Liver (tissue), 9 donors: ENCODE measurements around the gene ADRA2C. TPM values are rescaled to one million over a fixed set of nuclear protein-coding genes. Genes with fewer than 3 reads are reported as not detected.

Source experiments
- DNase-seq: peaks from one replicate; pipeline ENCODE4 v3.0.0-alpha.2; 2017; ENCODE audit warnings: low spot score
- H3K27ac ChIP-seq, 2 donors: one replicate each; pipeline ENCODE4 v1.7.0; 2013; ENCODE audit warnings: inconsistent platforms in 2 of 2, low read length in 2 of 2, control low read depth in 1 of 2, low read depth in 1 of 2, mild to moderate bottlenecking in 1 of 2
- H3K27me3 ChIP-seq, 4 donors: one replicate each; pipeline versions ENCODE4 v1.6.1 to v1.7.0; 2013; ENCODE audit warnings: low read length in 3 of 4, inconsistent platforms in 1 of 4, mild to moderate bottlenecking in 1 of 4, moderate library complexity in 1 of 4; ENCODE audit not compliant: control insufficient read depth in 4 of 4, insufficient read depth in 4 of 4
- H3K36me3 ChIP-seq, 4 donors: one replicate each; pipeline versions ENCODE4 v1.6.1 to v1.7.0; 2013; ENCODE audit warnings: low read length in 3 of 4, mild to moderate bottlenecking in 3 of 4, low read depth in 1 of 4, moderate library complexity in 1 of 4; ENCODE audit not compliant: control insufficient read depth in 4 of 4, insufficient read depth in 3 of 4
- H3K4me1 ChIP-seq, 4 donors: one replicate each; pipeline versions ENCODE4 v1.6.1 to v1.7.0; 2013; ENCODE audit warnings: low read length in 3 of 4, mild to moderate bottlenecking in 3 of 4, moderate library complexity in 1 of 4; ENCODE audit not compliant: control insufficient read depth in 4 of 4, insufficient read depth in 4 of 4
- H3K4me3 ChIP-seq, 3 donors: one replicate each; pipeline versions ENCODE4 v1.6.1 to v1.7.0; 2013; ENCODE audit warnings: low read length in 3 of 3, control low read depth in 1 of 3, low read depth in 1 of 3, mild to moderate bottlenecking in 1 of 3
- H3K9ac ChIP-seq, 2 donors: one replicate each; pipeline ENCODE4 v1.7.0; 2013; ENCODE audit warnings: low read length in 2 of 2, mild to moderate bottlenecking in 2 of 2, moderate library complexity in 2 of 2, control low read depth in 1 of 2, low read depth in 1 of 2
- H3K9me3 ChIP-seq, 4 donors: one replicate each; pipeline versions ENCODE4 v1.6.1 to v1.7.0; 2013; ENCODE audit warnings: low read length in 3 of 4; ENCODE audit not compliant: control insufficient read depth in 4 of 4
- ATF3 ChIP-seq: IDR thresholded peaks from 2 replicates; pipeline ENCODE4 v1.6.1; 2016; ENCODE audit warnings: antibody characterized with exemption
- FOXA1 ChIP-seq: IDR thresholded peaks from 2 replicates; pipeline ENCODE4 v1.6.1; 2016; ENCODE audit warnings: antibody characterized with exemption
- FOXA2 ChIP-seq: IDR thresholded peaks from 2 replicates; pipeline ENCODE4 v1.6.1; 2016; ENCODE audit warnings: antibody characterized with exemption
- GABPA ChIP-seq, 2 donors: IDR thresholded peaks in 1 of 2; conservative IDR thresholded peaks in 1 of 2; 2 replicates each; pipeline ENCODE4 v1.6.1; 2016; ENCODE audit warnings: antibody characterized with exemption in 2 of 2, mild to moderate bottlenecking in 1 of 2, moderate library complexity in 1 of 2
- HNF4A ChIP-seq, 2 donors: conservative IDR thresholded peaks; 2 replicates each; pipeline ENCODE4 v1.6.1; 2016; ENCODE audit warnings: antibody characterized with exemption in 2 of 2, mild to moderate bottlenecking in 2 of 2
- JUND ChIP-seq, 2 donors: IDR thresholded peaks; 2 replicates each; pipeline ENCODE4 v1.6.1; 2016; ENCODE audit warnings: antibody characterized with exemption in 2 of 2
- MAX ChIP-seq: IDR thresholded peaks from 2 replicates; pipeline ENCODE4 v1.6.1; 2016; ENCODE audit warnings: antibody characterized with exemption
- RXRA ChIP-seq, 2 donors: IDR thresholded peaks; 2 replicates each; pipeline ENCODE4 v1.6.1; 2017 to 2018; ENCODE audit warnings: antibody characterized with exemption in 2 of 2, mild to moderate bottlenecking in 1 of 2
- SP1 ChIP-seq: IDR thresholded peaks from 2 replicates; pipeline ENCODE4 v1.6.1; 2018; ENCODE audit warnings: antibody characterized with exemption, mild to moderate bottlenecking
- TAF1 ChIP-seq: conservative IDR thresholded peaks from 2 replicates; pipeline ENCODE4 v1.6.1; 2016; ENCODE audit warnings: antibody characterized with exemption, mild to moderate bottlenecking
- YY1 ChIP-seq: IDR thresholded peaks from 2 replicates; pipeline ENCODE4 v1.6.1; 2016; ENCODE audit warnings: antibody characterized with exemption, mild to moderate bottlenecking
- WGBS: extraction: QIAGEN DNeasy Blood & Tissue Kit; methylation state at CpG from one replicate; pipeline ENCODE4 v1.1.7; 2013; 5-methylcytosine and 5-hydroxymethylcytosine counted together
- polyA plus RNA-seq, 2 donors: library from polyadenylated mRNA; stranded (reverse) in 1 of 2; unstranded in 1 of 2; fragments of 200-250 nt in 1 of 2; fragments of >200 nt in 1 of 2; fragmentation: Nextera tagmentation in 1 of 2; extraction: Ambion mirVana in 1 of 2; gene quantifications; one replicate each; pipeline versions ENCODE4 v1.2.1 to v1.2.3, GENCODE V29; 2013 to 2015
- total RNA-seq, 2 donors: library from RNA; depleted of rRNA; stranded (reverse); fragments of >200 nt; gene quantifications; one replicate each; pipeline ENCODE4 v1.2.3, GENCODE V29; 2014
- TF ChIP-seq, protein P1 (sequence below): IDR thresholded peaks from 2 replicates; pipeline ENCODE4 v1.6.1; 2016; ENCODE audit warnings: antibody characterized with exemption, mild to moderate bottlenecking
- TF ChIP-seq, protein P2 (sequence below): fragments of 150-350 bp; IDR thresholded peaks from 2 replicates; pipeline ENCODE4 v1.5.1; 2017; ENCODE audit warnings: improper control_type of control experiment, low read depth, low read length; ENCODE audit not compliant: missing input control
- donor health status: healthy.
- donor health status: healthy.
- donor health status: healthy.
- donor health status: healthy.
- donor health status: healthy.

ADRA2C gene
- total and polyA plus RNA-seq, 4 donors, result 0.19 to 1.1 (median 0.28) TPM; not detected in 1

- 81% methylated on average over 17 of the region's 17 CpGs for WGBS
- H3K27me3 ChIP-seq, result peaks cover 0 to 5% (median 0%) of the 10 kb centered on the region in 4 donors
These were observed 35.6 kb upstream of the ADRA2C start for GRCh38 chr4:3730422-3731190.

GRCh38 chr4:3732076-3733028 is 33.8 kb upstream of the ADRA2C start:
- Histone ChIP-seq H3K4me3 (no peak overlapping the region), H3K4me1 (no peaks in the 10 kb centered on the region), H3K36me3 (no peaks in the 10 kb centered on the region), H3K27me3 (peaks cover 0 to 5% (median 0%) of the 10 kb centered on the region in 4 donors), H3K27ac (no peak overlapping the region), H3K9me3 (no peaks in the 10 kb centered on the region), H3K9ac (no peak overlapping the region)
- no peak for DNase-seq
- WGBS, result 78% methylated on average over 31 of the region's 31 CpGs
- TF ChIP-seq YY1 (no peak), HNF4A (conservative IDR thresholded peaks at IDR 0.05) (no peak), MAX (no peak)
- TF ChIP-seq, protein P1, sequence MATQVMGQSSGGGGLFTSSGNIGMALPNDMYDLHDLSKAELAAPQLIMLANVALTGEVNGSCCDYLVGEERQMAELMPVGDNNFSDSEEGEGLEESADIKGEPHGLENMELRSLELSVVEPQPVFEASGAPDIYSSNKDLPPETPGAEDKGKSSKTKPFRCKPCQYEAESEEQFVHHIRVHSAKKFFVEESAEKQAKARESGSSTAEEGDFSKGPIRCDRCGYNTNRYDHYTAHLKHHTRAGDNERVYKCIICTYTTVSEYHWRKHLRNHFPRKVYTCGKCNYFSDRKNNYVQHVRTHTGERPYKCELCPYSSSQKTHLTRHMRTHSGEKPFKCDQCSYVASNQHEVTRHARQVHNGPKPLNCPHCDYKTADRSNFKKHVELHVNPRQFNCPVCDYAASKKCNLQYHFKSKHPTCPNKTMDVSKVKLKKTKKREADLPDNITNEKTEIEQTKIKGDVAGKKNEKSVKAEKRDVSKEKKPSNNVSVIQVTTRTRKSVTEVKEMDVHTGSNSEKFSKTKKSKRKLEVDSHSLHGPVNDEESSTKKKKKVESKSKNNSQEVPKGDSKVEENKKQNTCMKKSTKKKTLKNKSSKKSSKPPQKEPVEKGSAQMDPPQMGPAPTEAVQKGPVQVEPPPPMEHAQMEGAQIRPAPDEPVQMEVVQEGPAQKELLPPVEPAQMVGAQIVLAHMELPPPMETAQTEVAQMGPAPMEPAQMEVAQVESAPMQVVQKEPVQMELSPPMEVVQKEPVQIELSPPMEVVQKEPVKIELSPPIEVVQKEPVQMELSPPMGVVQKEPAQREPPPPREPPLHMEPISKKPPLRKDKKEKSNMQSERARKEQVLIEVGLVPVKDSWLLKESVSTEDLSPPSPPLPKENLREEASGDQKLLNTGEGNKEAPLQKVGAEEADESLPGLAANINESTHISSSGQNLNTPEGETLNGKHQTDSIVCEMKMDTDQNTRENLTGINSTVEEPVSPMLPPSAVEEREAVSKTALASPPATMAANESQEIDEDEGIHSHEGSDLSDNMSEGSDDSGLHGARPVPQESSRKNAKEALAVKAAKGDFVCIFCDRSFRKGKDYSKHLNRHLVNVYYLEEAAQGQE, result no peak
- TF ChIP-seq, protein P2, sequence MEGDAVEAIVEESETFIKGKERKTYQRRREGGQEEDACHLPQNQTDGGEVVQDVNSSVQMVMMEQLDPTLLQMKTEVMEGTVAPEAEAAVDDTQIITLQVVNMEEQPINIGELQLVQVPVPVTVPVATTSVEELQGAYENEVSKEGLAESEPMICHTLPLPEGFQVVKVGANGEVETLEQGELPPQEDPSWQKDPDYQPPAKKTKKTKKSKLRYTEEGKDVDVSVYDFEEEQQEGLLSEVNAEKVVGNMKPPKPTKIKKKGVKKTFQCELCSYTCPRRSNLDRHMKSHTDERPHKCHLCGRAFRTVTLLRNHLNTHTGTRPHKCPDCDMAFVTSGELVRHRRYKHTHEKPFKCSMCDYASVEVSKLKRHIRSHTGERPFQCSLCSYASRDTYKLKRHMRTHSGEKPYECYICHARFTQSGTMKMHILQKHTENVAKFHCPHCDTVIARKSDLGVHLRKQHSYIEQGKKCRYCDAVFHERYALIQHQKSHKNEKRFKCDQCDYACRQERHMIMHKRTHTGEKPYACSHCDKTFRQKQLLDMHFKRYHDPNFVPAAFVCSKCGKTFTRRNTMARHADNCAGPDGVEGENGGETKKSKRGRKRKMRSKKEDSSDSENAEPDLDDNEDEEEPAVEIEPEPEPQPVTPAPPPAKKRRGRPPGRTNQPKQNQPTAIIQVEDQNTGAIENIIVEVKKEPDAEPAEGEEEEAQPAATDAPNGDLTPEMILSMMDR, result no peak

More at GRCh38 chr4:3730422-3731190, 35.6 kb upstream of the ADRA2C start:
- no peak for TF ChIP-seq FOXA1
- no peak for TF ChIP-seq JUND (IDR thresholded peaks at IDR 0.05)
- no peak for TF ChIP-seq MAX
- TF ChIP-seq, protein P1, result no peak
- TF ChIP-seq, protein P2, result no peak
- no peak for TF ChIP-seq RXRA (IDR thresholded peaks at IDR 0.05)
- no peak for TF ChIP-seq YY1
- no peak for TF ChIP-seq TAF1
- no peak for TF ChIP-seq ATF3
- TF ChIP-seq GABPA (IDR thresholded peaks at IDR 0.05 in 1 of 2, conservative IDR thresholded peaks at IDR 0.05 in 1 of 2), result no peak
- TF ChIP-seq FOXA2, result no peak
- no peak for TF ChIP-seq SP1
- no peak for TF ChIP-seq HNF4A (conservative IDR thresholded peaks at IDR 0.05)
- Histone ChIP-seq H3K4me3 (no peak overlapping the region), H3K4me1 (no peaks in the 10 kb centered on the region), H3K9ac (no peak overlapping the region), H3K9me3 (no peaks in the 10 kb centered on the region), H3K36me3 (no peaks in the 10 kb centered on the region), H3K27ac (no peak overlapping the region)
- no peak for DNase-seq
